ENCODE measurements around the gene SRRT.

Gene SRRT

GRCh38 chr7:100879685-100880261 is 4.9 kb downstream of the SRRT start:
- no peak for DNase-seq (ENCODE audit: low read depth in 2 of 2)

GRCh38 chr7:100880645-100881044 is 5.7 kb downstream of the SRRT start:
- DNase-seq (ENCODE audit: low read depth in 2 of 2) = no peak

GRCh38 chr7:100881136-100881535 is 6.2 kb downstream of the SRRT start:
- DNase-seq (ENCODE audit: low read depth in 2 of 2) = no peak

GRCh38 chr7:100882201-100882600 is 7.3 kb downstream of the SRRT start:
- no peak for DNase-seq (ENCODE audit: low read depth in 2 of 2)

GRCh38 chr7:100882785-100883526 is 8.1 kb downstream of the SRRT start:
- no peak for DNase-seq (ENCODE audit: low read depth in 2 of 2)

- DNase-seq (ENCODE audit: low read depth in 2 of 2) = no peak
Measured at GRCh38 chr7:100884736-100885439, 10.0 kb downstream of the SRRT start.

GRCh38 chr7:100885440-100886141 is 10.7 kb downstream of the SRRT start:
- DNase-seq (ENCODE audit: low read depth in 2 of 2) = no peak

- DNase-seq (ENCODE audit: low read depth in 2 of 2) = no peak
Measured at GRCh38 chr7:100886142-100886935, 11.4 kb downstream of the SRRT start.

GRCh38 chr7:100886936-100887515 is 12.1 kb downstream of the SRRT start:
- no peak for DNase-seq (ENCODE audit: low read depth in 2 of 2)

- no peak for DNase-seq (ENCODE audit: low read depth in 2 of 2)
Measured at GRCh38 chr7:100887516-100888290, 12.8 kb downstream of the SRRT start.

- DNase-seq (ENCODE audit: low read depth in 2 of 2) = no peak
Measured at GRCh38 chr7:100888291-100888987, 13.5 kb downstream of the SRRT start.

GRCh38 chr7:100888988-100889750 is 14.3 kb downstream of the SRRT start, which contains the start of gene UFSP1:
UFSP1 (minus strand) TSS chr7:100889715; CDS start chr7:100889271, 444 bp downstream.
- no peak for DNase-seq (ENCODE audit: low read depth in 2 of 2)

- DNase-seq (ENCODE audit: low read depth in 2 of 2) = no peak
Measured at GRCh38 chr7:100890653-100891567, 16.0 kb downstream of the SRRT start.

- no peak for DNase-seq (ENCODE audit: low read depth in 2 of 2)
Measured at GRCh38 chr7:100891568-100892247, 16.8 kb downstream of the SRRT start.

GRCh38 chr7:100892364-100893317 is 17.7 kb downstream of the SRRT start:
- no peak for DNase-seq (ENCODE audit: low read depth in 2 of 2)

- no peak for DNase-seq (ENCODE audit: low read depth in 2 of 2)
Measured at GRCh38 chr7:100893318-100893895, 18.5 kb downstream of the SRRT start.
